Measurements from ENCODE around the gene CCDC170. TPM values are rescaled to one million over a fixed set of nuclear protein-coding genes. Genes with fewer than 3 reads are reported as not detected.

CCDC170 gene
- polyA plus RNA-seq, 1 donor from 2014 or later = 0.15 TPM

GRCh38 chr6:151549790-151550189, 56.0 kb downstream of the CCDC170 start:
- Histone ChIP-seq H3K27me3 (ENCODE audit: insufficient read depth, low read depth, low read length) (no peaks in the 10 kb centered on the region), H4K20me1 (ENCODE audit: insufficient read depth) (no peaks in the 10 kb centered on the region), H3K79me2 (replicated peaks; ENCODE audit: insufficient read depth, low read length) (no peaks in the 10 kb centered on the region), H3K36me3 (ENCODE audit: insufficient read depth, low read length) (no peaks in the 10 kb centered on the region), H3K9ac (ENCODE audit: low read length) (no peak overlapping the region), H3F3A (ENCODE audit: insufficient read depth, low read length, poor library complexity, severe bottlenecking) (no peaks in the 10 kb centered on the region), H3K9me2 (ENCODE audit: insufficient read depth, low read length) (no peaks in the 10 kb centered on the region), H3K4me2 (ENCODE audit: low read length) (no peak overlapping the region), H3K4me3 (ENCODE audit: low read length) (no peak overlapping the region), H2AFZ (ENCODE audit: low read depth, low read length) (no peak overlapping the region), H3K27ac (ENCODE audit: low read length) (no peak overlapping the region), H3K9me3 (ENCODE audit: low read length) (peaks cover 3% of the 10 kb centered on the region)
- TF ChIP-seq MXI1 (conservative IDR thresholded peaks at IDR 0.05; ENCODE audit: poor library complexity, severe bottlenecking) (no peak), POLR2AphosphoS5 (IDR thresholded peaks at IDR 0.05) (no peak), CTCF (IDR thresholded peaks at IDR 0.05; ENCODE audit: poor library complexity, severe bottlenecking) (no peak), RAD21 (conservative IDR thresholded peaks at IDR 0.05) (no peak), SMC3 (conservative IDR thresholded peaks at IDR 0.05; ENCODE audit: poor library complexity) (no peak), EP300 (conservative IDR thresholded peaks at IDR 0.05; ENCODE audit: poor library complexity, severe bottlenecking) (no peak), TAF1 (IDR thresholded peaks at IDR 0.05; ENCODE audit: low read depth) (no peak), EZH2 (IDR thresholded peaks at IDR 0.05; ENCODE audit: borderline replicate concordance, insufficient read depth, low read length, poor library complexity, severe bottlenecking) (no peak), REST (IDR thresholded peaks at IDR 0.05; ENCODE audit: borderline replicate concordance) (no peak)

GRCh38 chr6:151550618-151551017, 56.8 kb downstream of the CCDC170 start:
- H3F3A ChIP-seq (ENCODE audit: insufficient read depth, low read length, poor library complexity, severe bottlenecking) = no peaks in the 10 kb centered on the region
- no peaks in the 10 kb centered on the region for H4K20me1 ChIP-seq (ENCODE audit: insufficient read depth)
- no peak overlapping the region for H3K27ac ChIP-seq (ENCODE audit: low read length)
- H3K36me3 ChIP-seq (ENCODE audit: insufficient read depth, low read length) = no peaks in the 10 kb centered on the region
- H3K27me3 ChIP-seq (ENCODE audit: insufficient read depth, low read depth, low read length) = no peaks in the 10 kb centered on the region
- no peak overlapping the region for H3K4me2 ChIP-seq (ENCODE audit: low read length)
- no peaks in the 10 kb centered on the region for H3K9me2 ChIP-seq (ENCODE audit: insufficient read depth, low read length)
- TF ChIP-seq MXI1 (conservative IDR thresholded peaks at IDR 0.05; ENCODE audit: poor library complexity, severe bottlenecking) (no peak), POLR2AphosphoS5 (IDR thresholded peaks at IDR 0.05) (no peak), EP300 (conservative IDR thresholded peaks at IDR 0.05; ENCODE audit: poor library complexity, severe bottlenecking) (no peak), EZH2 (IDR thresholded peaks at IDR 0.05; ENCODE audit: borderline replicate concordance, insufficient read depth, low read length, poor library complexity, severe bottlenecking) (no peak), REST (IDR thresholded peaks at IDR 0.05; ENCODE audit: borderline replicate concordance) (no peak), TAF1 (IDR thresholded peaks at IDR 0.05; ENCODE audit: low read depth) (no peak), RAD21 (conservative IDR thresholded peaks at IDR 0.05) (no peak), SMC3 (conservative IDR thresholded peaks at IDR 0.05; ENCODE audit: poor library complexity) (no peak), CTCF (IDR thresholded peaks at IDR 0.05; ENCODE audit: poor library complexity, severe bottlenecking) (no peak)
- no peak overlapping the region for H3K4me3 ChIP-seq (ENCODE audit: low read length)
- H3K79me2 ChIP-seq (replicated peaks; ENCODE audit: insufficient read depth, low read length) = no peaks in the 10 kb centered on the region
- H3K9ac ChIP-seq (ENCODE audit: low read length) = no peak overlapping the region
- H3K9me3 ChIP-seq (ENCODE audit: low read length) = peaks cover 3% of the 10 kb centered on the region
- no peak overlapping the region for H2AFZ ChIP-seq (ENCODE audit: low read depth, low read length)
